Vagina (tissue), 2 donors: ENCODE data around the gene MRPS17. TPM values are rescaled to one million over a fixed set of nuclear protein-coding genes. Genes with fewer than 3 reads are reported as not detected.

Source experiments
- DNase-seq, 2 donors: peaks; one replicate each; pipeline ENCODE4 v3.0.0-alpha.2; 2017; ENCODE audit errors: extremely low spot score in 2 of 2
- H3K27ac ChIP-seq: fragments of 200-600 bp; sonication (generic); one replicate; pipeline ENCODE4 v1.5.1; 2019
- H3K27me3 ChIP-seq: fragments of 200-600 bp; sonication (generic); one replicate; pipeline ENCODE4 v1.5.1; 2019
- H3K36me3 ChIP-seq, 2 donors: fragments of 200-600 bp; sonication (generic); one replicate each; pipeline ENCODE4 v1.5.1; 2017 to 2019
- H3K4me1 ChIP-seq: fragments of 200-600 bp; sonication (generic); one replicate; pipeline ENCODE4 v1.5.1; 2019
- H3K4me3 ChIP-seq, 2 donors: fragments of 200-600 bp; sonication (generic); 1 replicate in 1 of 2; 2 replicates in 1 of 2; pipeline ENCODE4 v1.5.1; 2016 to 2019
- H3K9me3 ChIP-seq: fragments of 200-600 bp; sonication (generic); one replicate; pipeline ENCODE4 v1.5.1; 2019
- POLR2A ChIP-seq, 2 donors: fragments of 450-650 bp; IDR thresholded peaks; one replicate each; pipeline ENCODE4 v1.6.1; 2017; ENCODE audit warnings: antibody characterized with exemption in 2 of 2, mild to moderate bottlenecking in 2 of 2, moderate library complexity in 2 of 2
- POLR2AphosphoS5 ChIP-seq, 2 donors: sonication (generic); formaldehyde crosslinking; IDR thresholded peaks; one replicate each; pipeline ENCODE4 v1.9.0; 2017; ENCODE audit warnings: antibody characterized with exemption in 2 of 2, mild to moderate bottlenecking in 2 of 2, low read depth in 1 of 2; ENCODE audit not compliant: insufficient read depth in 1 of 2
- intact Hi-C: fragments of 100-400 bp; cut with DNase I; formaldehyde crosslinking; loops from one replicate; pipeline ENCODE4 v1.15.1; 2023
- total RNA-seq: library from RNA; depleted of rRNA; stranded (reverse); fragments of >200 nt; gene quantifications from one replicate; pipeline ENCODE4 v1.2.3, GENCODE V29; 2016
- TF ChIP-seq, protein P1 (sequence below), 3 experiments: fragments of 450-650 bp in 2 of 3; fragments of 200-600 bp in 1 of 3; sonication (generic) in 1 of 3; IDR thresholded peaks; one replicate each; pipeline ENCODE4 v1.5.1; 2017 to 2019; ENCODE audit warnings: antibody characterized with exemption in 3 of 3, mild to moderate bottlenecking in 2 of 3, moderate library complexity in 2 of 3

MRPS17 gene
- total RNA-seq, 1 donor from 2014 or later, result 5.6 TPM

DNA sequence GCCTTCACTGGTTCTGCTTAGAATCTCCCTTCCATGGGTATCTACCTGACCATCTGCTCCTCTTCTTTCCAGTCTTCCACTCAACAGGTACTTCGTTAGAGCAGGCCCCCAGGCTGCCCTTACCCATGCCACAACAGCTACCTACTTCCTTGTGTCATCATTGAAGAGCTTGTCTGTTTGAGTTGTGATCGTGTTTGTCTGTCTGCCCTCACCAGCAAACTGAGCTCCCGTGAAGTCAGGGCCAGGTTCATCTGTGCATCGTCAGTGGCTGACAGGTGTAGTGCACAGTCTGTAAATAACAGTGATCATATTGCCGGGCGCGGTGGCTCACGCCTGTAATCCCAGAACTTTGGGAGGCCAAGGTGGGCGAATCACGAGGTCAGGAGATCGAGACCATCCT lies 17.7 kb downstream of the MRPS17 start:
- no peak overlapping the region for H3K27ac ChIP-seq
- H3K36me3 ChIP-seq, result no peaks in the 10 kb centered on the region
- intact Hi-C loops, result no loop called here
- no peaks in the 10 kb centered on the region for H3K9me3 ChIP-seq
- no peak for TF ChIP-seq POLR2A (IDR thresholded peaks at IDR 0.05)
- TF ChIP-seq, protein P1, sequence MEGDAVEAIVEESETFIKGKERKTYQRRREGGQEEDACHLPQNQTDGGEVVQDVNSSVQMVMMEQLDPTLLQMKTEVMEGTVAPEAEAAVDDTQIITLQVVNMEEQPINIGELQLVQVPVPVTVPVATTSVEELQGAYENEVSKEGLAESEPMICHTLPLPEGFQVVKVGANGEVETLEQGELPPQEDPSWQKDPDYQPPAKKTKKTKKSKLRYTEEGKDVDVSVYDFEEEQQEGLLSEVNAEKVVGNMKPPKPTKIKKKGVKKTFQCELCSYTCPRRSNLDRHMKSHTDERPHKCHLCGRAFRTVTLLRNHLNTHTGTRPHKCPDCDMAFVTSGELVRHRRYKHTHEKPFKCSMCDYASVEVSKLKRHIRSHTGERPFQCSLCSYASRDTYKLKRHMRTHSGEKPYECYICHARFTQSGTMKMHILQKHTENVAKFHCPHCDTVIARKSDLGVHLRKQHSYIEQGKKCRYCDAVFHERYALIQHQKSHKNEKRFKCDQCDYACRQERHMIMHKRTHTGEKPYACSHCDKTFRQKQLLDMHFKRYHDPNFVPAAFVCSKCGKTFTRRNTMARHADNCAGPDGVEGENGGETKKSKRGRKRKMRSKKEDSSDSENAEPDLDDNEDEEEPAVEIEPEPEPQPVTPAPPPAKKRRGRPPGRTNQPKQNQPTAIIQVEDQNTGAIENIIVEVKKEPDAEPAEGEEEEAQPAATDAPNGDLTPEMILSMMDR (IDR thresholded peaks at IDR 0.05), result no peak
- TF ChIP-seq POLR2AphosphoS5 (IDR thresholded peaks at IDR 0.05; ENCODE audit: insufficient read depth in 1 of 2, low read depth in 1 of 2), result no peak
- peaks cover 52% of the 10 kb centered on the region for H3K4me1 ChIP-seq
- DNase-seq, result no peak
- no peaks in the 10 kb centered on the region for H3K27me3 ChIP-seq
- H3K4me3 ChIP-seq, result no peak overlapping the region

DNA sequence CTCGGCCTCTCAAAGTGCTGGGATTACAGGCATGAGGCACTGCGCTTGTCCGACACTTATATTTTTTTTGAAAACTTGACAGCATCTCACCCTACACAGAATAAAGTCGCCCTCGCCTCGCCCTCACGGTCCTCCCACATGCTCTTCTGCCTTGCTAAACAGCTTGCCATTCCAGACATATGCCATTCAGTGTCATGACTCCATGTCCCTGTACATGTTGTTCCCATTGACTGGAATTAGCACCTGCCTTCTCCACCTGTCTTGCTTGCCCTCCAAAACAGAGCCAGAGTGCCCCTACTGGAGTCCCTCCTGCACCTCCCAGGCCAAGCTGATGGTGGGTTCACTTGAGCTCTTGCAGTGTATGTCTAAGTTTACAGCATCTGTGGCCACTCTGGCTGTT lies 18.9 kb downstream of the MRPS17 start:
- TF ChIP-seq, protein P1 (IDR thresholded peaks at IDR 0.05), result no peak
- TF ChIP-seq POLR2A (IDR thresholded peaks at IDR 0.05) (no peak), POLR2AphosphoS5 (IDR thresholded peaks at IDR 0.05; ENCODE audit: insufficient read depth in 1 of 2, low read depth in 1 of 2) (no peak)
- Histone ChIP-seq H3K4me1 (peaks cover 45% of the 10 kb centered on the region), H3K9me3 (no peaks in the 10 kb centered on the region), H3K27me3 (no peaks in the 10 kb centered on the region), H3K4me3 (no peak overlapping the region), H3K27ac (no peak overlapping the region), H3K36me3 (no peaks in the 10 kb centered on the region)
- DNase-seq, result no peak
- intact Hi-C loops, result no loop called here

DNA sequence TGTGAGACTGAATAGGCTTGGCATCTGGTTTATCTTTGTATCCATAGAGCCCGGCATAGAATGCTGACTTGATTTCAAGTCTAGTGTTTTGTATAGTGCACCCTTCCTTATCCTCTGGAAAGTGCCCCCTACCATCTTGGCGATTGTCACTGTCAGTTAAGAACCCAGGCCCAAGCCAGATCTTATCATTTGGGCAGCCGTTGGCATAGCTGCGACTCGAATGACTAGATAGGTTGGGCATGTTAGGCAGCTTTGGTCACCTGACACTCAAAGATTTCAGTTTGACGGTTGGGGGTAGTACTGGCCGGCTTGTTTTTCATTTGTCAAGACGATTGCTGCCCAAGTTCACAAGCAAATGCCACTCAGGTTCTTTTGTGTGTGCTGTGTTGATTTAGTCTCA lies 19.3 kb downstream of the MRPS17 start:
- Histone ChIP-seq H3K27ac (no peak overlapping the region), H3K27me3 (no peaks in the 10 kb centered on the region), H3K4me3 (no peak overlapping the region), H3K36me3 (no peaks in the 10 kb centered on the region), H3K9me3 (no peaks in the 10 kb centered on the region), H3K4me1 (peaks cover 41% of the 10 kb centered on the region)
- TF ChIP-seq POLR2AphosphoS5 (IDR thresholded peaks at IDR 0.05; ENCODE audit: insufficient read depth in 1 of 2, low read depth in 1 of 2) (no peak), POLR2A (IDR thresholded peaks at IDR 0.05) (no peak)
- TF ChIP-seq, protein P1 (IDR thresholded peaks at IDR 0.05), result no peak
- DNase-seq, result no peak
- intact Hi-C loops, result no loop called here

DNA sequence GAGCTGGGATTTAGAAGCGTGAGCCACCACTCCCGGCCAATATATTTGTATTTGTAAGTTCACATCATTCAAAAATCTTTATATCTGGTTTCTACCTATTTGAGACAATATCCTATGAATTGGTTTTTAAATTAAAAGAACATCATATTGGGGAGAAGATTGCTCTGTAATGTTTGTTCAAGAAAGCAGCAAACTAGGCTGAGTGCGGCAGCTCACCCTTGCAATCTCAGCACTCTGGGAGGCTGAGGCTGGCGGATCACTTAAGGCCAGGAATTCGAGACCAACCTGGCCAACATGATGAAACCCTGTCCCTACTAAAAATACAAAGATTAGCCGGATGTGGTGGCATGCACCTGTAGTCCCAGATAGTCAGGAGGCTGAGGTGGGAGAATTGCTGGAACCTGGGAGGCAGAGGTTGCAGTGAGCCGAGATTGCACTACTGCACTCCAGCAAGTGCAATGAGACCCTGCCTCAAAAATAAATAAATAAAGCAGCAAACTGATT lies 22.1 kb downstream of the MRPS17 start:
- DNase-seq, result no peak
- TF ChIP-seq, protein P1 (IDR thresholded peaks at IDR 0.05), result no peak
- no peak for TF ChIP-seq POLR2A (IDR thresholded peaks at IDR 0.05)
- no peak for TF ChIP-seq POLR2AphosphoS5 (IDR thresholded peaks at IDR 0.05; ENCODE audit: insufficient read depth in 1 of 2, low read depth in 1 of 2)
- peaks cover 15% of the 10 kb centered on the region for H3K4me1 ChIP-seq
- H3K36me3 ChIP-seq, result peaks cover 0 to 8% of the 10 kb centered on the region in 2 donors
- intact Hi-C loops, result no loop called here
- H3K27me3 ChIP-seq, result no peaks in the 10 kb centered on the region
- H3K9me3 ChIP-seq, result no peaks in the 10 kb centered on the region
- no peak overlapping the region for H3K27ac ChIP-seq
- no peak overlapping the region for H3K4me3 ChIP-seq

DNA sequence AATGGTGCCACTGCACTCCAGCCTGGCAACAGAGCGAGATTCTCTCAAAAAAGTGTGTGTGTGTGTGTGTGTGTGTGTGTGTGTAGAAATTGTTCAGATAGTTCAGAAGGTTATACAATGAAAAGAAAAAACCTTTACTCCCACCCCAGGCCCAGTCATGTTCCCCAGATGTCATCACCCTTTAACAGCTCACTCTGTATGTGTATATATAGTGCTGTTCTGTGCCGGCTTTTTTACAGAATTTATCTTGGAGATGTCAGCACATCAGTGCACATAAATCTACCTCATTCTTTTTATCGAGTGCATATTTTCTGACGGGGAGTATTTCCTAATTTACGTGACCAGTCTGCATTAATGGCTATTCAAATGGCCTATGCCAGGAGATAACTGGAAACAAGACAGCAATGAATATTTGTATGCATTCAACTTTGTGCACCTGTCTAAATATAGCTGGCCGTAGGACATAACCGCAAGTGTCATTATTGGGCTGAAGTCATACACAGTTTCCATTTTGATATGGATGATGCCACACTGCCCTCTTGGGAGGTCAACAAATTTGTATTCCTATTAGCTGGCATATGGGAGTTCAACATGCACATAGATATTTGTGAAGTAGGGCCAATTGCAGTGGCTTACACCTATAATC lies 24.4 kb downstream of the MRPS17 start:
- no peak for DNase-seq
- intact Hi-C loops, result no loop called here
- Histone ChIP-seq H3K36me3 (peaks cover 0 to 31% of the 10 kb centered on the region in 2 donors), H3K4me3 (no peak overlapping the region), H3K27me3 (no peaks in the 10 kb centered on the region), H3K4me1 (peaks cover 11% of the 10 kb centered on the region), H3K9me3 (no peaks in the 10 kb centered on the region), H3K27ac (no peak overlapping the region)
- TF ChIP-seq, protein P1 (IDR thresholded peaks at IDR 0.05), result no peak
- TF ChIP-seq POLR2A (IDR thresholded peaks at IDR 0.05), result no peak
- no peak for TF ChIP-seq POLR2AphosphoS5 (IDR thresholded peaks at IDR 0.05; ENCODE audit: insufficient read depth in 1 of 2, low read depth in 1 of 2)
